HG03064 (cell line): ENCODE measurements around the gene TBX2.

Source experiments
- ATAC-seq: cut with Tn5 transposase; IDR thresholded peaks from one replicate; pipeline ENCODE4 v1.9.1; 2021; ENCODE audit warnings: low read depth; ENCODE audit not compliant: unreplicated experiment

TBX2 gene

GRCh38 chr17:61411261-61412142, 11.9 kb downstream of the TBX2 start:
- ATAC-seq, result no peak

- ATAC-seq, result peak; percentile 62
These were observed 12.7 kb downstream of the TBX2 start for GRCh38 chr17:61412143-61412859.

GRCh38 chr17:61412860-61413660, 13.4 kb downstream of the TBX2 start:
- ATAC-seq, result no peak

GRCh38 chr17:61413661-61414126, 14.1 kb downstream of the TBX2 start:
- no peak for ATAC-seq

GRCh38 chr17:61414141-61414935, 14.7 kb downstream of the TBX2 start:
- no peak for ATAC-seq

GRCh38 chr17:61414936-61415251, 15.3 kb downstream of the TBX2 start:
- no peak for ATAC-seq

- no peak for ATAC-seq
These were observed 15.9 kb downstream of the TBX2 start for GRCh38 chr17:61415374-61416210.

GRCh38 chr17:61416211-61416539, 16.5 kb downstream of the TBX2 start:
- no peak for ATAC-seq

GRCh38 chr17:61416540-61417363, 17.1 kb downstream of the TBX2 start:
- no peak for ATAC-seq

GRCh38 chr17:61418449-61418848, 18.8 kb downstream of the TBX2 start:
- ATAC-seq, result no peak

GRCh38 chr17:61419496-61420046, 19.9 kb downstream of the TBX2 start:
- ATAC-seq, result no peak

- no peak for ATAC-seq
These were observed 20.4 kb downstream of the TBX2 start for GRCh38 chr17:61420052-61420451.

- no peak for ATAC-seq
These were observed 21.2 kb downstream of the TBX2 start for GRCh38 chr17:61420745-61421398.

- ATAC-seq, result no peak
These were observed 21.8 kb downstream of the TBX2 start for GRCh38 chr17:61421460-61421859.

- no peak for ATAC-seq
These were observed 22.6 kb downstream of the TBX2 start for GRCh38 chr17:61422116-61422799.

- ATAC-seq, result no peak
These were observed 23.2 kb downstream of the TBX2 start for GRCh38 chr17:61422869-61423268.

GRCh38 chr17:61423967-61424649, 24.5 kb downstream of the TBX2 start:
- ATAC-seq, result no peak
